ENCODE measurements around the gene FAM217B. TPM values are rescaled to one million over a fixed set of nuclear protein-coding genes. Genes with fewer than 3 reads are reported as not detected.
A peak's percentile ranks its signal among the peaks of the same experiment; 100 is the strongest.

Gene FAM217B
- total and polyA plus RNA-seq, 2 donors (not counting 1 experiment from before 2014, with no cell fraction given): 3.5 to 6.3 TPM

DNA sequence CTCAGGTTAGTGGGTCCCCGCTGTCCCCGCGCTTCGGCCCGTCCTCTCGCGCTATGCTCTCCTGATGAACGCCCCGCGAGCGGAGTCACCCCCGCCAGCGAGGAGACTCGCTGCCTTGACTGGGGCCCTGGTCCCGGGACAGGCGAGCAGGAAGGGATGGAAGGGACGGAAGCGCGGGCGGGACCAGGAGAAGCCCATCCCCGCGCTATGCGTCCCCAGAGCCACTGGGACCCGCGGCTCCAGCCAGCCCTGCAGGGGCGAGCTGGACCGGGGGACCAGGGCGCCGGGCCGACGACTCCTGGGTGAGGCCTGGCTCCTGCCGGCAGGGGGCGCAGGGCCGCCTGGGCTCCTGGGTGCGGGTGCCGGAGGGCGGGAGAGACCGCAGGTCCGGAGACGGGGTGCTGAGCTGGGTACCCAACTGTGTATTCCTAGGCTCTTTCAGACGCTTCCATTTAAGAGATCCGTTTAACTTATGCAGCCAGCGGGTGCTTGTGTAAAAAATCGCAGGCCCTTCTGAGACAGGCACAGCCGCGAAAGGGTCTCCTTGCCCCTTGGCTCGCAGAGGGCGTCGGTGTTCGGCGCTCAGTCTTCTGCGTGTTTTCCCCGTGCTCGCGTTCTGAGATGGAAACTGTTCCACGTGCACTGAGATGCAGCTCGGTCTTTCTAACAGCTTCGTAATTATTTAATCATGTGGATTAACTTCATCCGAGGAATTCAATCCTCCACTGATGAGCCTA is 6.2 kb upstream of the FAM217B start:
- Histone ChIP-seq H4K20me1 (ENCODE audit: control insufficient read depth, extremely low read depth, insufficient read depth, low read length) (no peaks in the 10 kb centered on the region), H3K4me1 (ENCODE audit: control insufficient read depth, extremely low read depth, insufficient read depth, low read length) (peaks cover under 1% of the 10 kb centered on the region), H3K79me2 (ENCODE audit: control insufficient read depth, insufficient read depth, low read length) (peaks cover 1% of the 10 kb centered on the region), H3K27ac (ENCODE audit: insufficient read depth, low read length) (no peak overlapping the region), H2AFZ (ENCODE audit: low read length) (peak overlapping the region; percentile 86), H3K4me2 (ENCODE audit: extremely low read depth, insufficient read depth, low read length) (peak overlapping the region; percentile 81), H3K9me3 (ENCODE audit: control insufficient read depth, insufficient read depth, low read depth, low read length) (no peaks in the 10 kb centered on the region), H3K4me3 (replicated peaks in 1 of 4; ENCODE audit: control extremely low read depth in 1 of 4, insufficient read depth in 1 of 4, low read depth in 3 of 4, low read length in 4 of 4) (peak overlapping the region; percentile 46 to 70 (median 61)), H3K36me3 (ENCODE audit: control insufficient read depth, insufficient read depth, low read length) (no peaks in the 10 kb centered on the region), H3K27me3 (ENCODE audit: control insufficient read depth, insufficient read depth, low read length) (no peaks in the 10 kb centered on the region), H3K9ac (ENCODE audit: insufficient read depth, low read length) (peak overlapping the region; percentile 49)
- TF ChIP-seq, protein P1, sequence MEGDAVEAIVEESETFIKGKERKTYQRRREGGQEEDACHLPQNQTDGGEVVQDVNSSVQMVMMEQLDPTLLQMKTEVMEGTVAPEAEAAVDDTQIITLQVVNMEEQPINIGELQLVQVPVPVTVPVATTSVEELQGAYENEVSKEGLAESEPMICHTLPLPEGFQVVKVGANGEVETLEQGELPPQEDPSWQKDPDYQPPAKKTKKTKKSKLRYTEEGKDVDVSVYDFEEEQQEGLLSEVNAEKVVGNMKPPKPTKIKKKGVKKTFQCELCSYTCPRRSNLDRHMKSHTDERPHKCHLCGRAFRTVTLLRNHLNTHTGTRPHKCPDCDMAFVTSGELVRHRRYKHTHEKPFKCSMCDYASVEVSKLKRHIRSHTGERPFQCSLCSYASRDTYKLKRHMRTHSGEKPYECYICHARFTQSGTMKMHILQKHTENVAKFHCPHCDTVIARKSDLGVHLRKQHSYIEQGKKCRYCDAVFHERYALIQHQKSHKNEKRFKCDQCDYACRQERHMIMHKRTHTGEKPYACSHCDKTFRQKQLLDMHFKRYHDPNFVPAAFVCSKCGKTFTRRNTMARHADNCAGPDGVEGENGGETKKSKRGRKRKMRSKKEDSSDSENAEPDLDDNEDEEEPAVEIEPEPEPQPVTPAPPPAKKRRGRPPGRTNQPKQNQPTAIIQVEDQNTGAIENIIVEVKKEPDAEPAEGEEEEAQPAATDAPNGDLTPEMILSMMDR (conservative IDR thresholded peaks at IDR 0.05 in 1 of 2, IDR thresholded peaks at IDR 0.05 in 1 of 2; ENCODE audit: low read depth in 1 of 2, low read length in 2 of 2): peak; percentile 73 to 86
- TF ChIP-seq EZH2 (IDR thresholded peaks at IDR 0.05; ENCODE audit: low read length, missing control alignments): no peak
- DNase-seq (ENCODE audit: low read depth in 2 of 2): peak; percentile 59

GRCh38 chr20:59935457-59936185 is 4.6 kb upstream of the FAM217B start:
- peaks cover 4% of the 10 kb centered on the region for H3K4me1 ChIP-seq (ENCODE audit: control insufficient read depth, extremely low read depth, insufficient read depth, low read length)
- no peak overlapping the region for H3K4me3 ChIP-seq (replicated peaks in 1 of 4; ENCODE audit: control extremely low read depth in 1 of 4, insufficient read depth in 1 of 4, low read depth in 3 of 4, low read length in 4 of 4)
- no peaks in the 10 kb centered on the region for H3K9me3 ChIP-seq (ENCODE audit: control insufficient read depth, insufficient read depth, low read depth, low read length)
- H3K27me3 ChIP-seq (ENCODE audit: control insufficient read depth, insufficient read depth, low read length): no peaks in the 10 kb centered on the region
- DNase-seq (ENCODE audit: low read depth in 2 of 2): no peak
- TF ChIP-seq EZH2 (IDR thresholded peaks at IDR 0.05; ENCODE audit: low read length, missing control alignments): no peak
- TF ChIP-seq, protein P1 (conservative IDR thresholded peaks at IDR 0.05 in 1 of 2, IDR thresholded peaks at IDR 0.05 in 1 of 2; ENCODE audit: low read depth in 1 of 2, low read length in 2 of 2): no peak
- H3K9ac ChIP-seq (ENCODE audit: insufficient read depth, low read length): no peak overlapping the region
- H3K36me3 ChIP-seq (ENCODE audit: control insufficient read depth, insufficient read depth, low read length): peaks cover 2% of the 10 kb centered on the region
- peaks cover 5% of the 10 kb centered on the region for H3K79me2 ChIP-seq (ENCODE audit: control insufficient read depth, insufficient read depth, low read length)
- H2AFZ ChIP-seq (ENCODE audit: low read length): no peak overlapping the region
- H3K4me2 ChIP-seq (ENCODE audit: extremely low read depth, insufficient read depth, low read length): no peak overlapping the region
- no peak overlapping the region for H3K27ac ChIP-seq (ENCODE audit: insufficient read depth, low read length)
- H4K20me1 ChIP-seq (ENCODE audit: control insufficient read depth, extremely low read depth, insufficient read depth, low read length): no peaks in the 10 kb centered on the region

DNA sequence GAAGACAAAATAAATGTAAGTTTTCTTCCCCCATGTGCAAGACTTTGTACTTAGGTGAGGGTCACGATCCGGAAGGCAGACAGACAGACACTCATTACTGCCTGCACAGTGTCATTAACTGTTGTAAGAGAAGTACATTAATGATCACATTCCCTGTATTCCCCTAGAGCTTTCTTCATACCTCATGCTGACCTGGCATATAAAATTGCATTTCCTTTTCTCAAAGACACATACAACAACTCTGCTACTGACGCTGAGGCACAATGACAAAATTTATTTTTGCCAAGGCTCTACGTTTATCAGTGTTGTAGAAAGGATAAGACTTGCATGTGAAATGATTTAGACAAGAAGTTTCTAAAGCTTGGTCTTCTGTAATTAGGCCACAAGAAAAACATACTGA is 3.8 kb upstream of the FAM217B start:
- peaks cover 2% of the 10 kb centered on the region for H3K36me3 ChIP-seq (ENCODE audit: control insufficient read depth, insufficient read depth, low read length)
- H3K27me3 ChIP-seq (ENCODE audit: control insufficient read depth, insufficient read depth, low read length): no peaks in the 10 kb centered on the region
- H3K9me3 ChIP-seq (ENCODE audit: control insufficient read depth, insufficient read depth, low read depth, low read length): no peaks in the 10 kb centered on the region
- H3K4me3 ChIP-seq (replicated peaks in 1 of 4; ENCODE audit: control extremely low read depth in 1 of 4, insufficient read depth in 1 of 4, low read depth in 3 of 4, low read length in 4 of 4): no peak overlapping the region
- no peak overlapping the region for H2AFZ ChIP-seq (ENCODE audit: low read length)
- H3K4me1 ChIP-seq (ENCODE audit: control insufficient read depth, extremely low read depth, insufficient read depth, low read length): peaks cover 4% of the 10 kb centered on the region
- peaks cover 5% of the 10 kb centered on the region for H3K79me2 ChIP-seq (ENCODE audit: control insufficient read depth, insufficient read depth, low read length)
- no peaks in the 10 kb centered on the region for H4K20me1 ChIP-seq (ENCODE audit: control insufficient read depth, extremely low read depth, insufficient read depth, low read length)
- no peak for DNase-seq (ENCODE audit: low read depth in 2 of 2)
- H3K9ac ChIP-seq (ENCODE audit: insufficient read depth, low read length): no peak overlapping the region
- no peak overlapping the region for H3K27ac ChIP-seq (ENCODE audit: insufficient read depth, low read length)
- H3K4me2 ChIP-seq (ENCODE audit: extremely low read depth, insufficient read depth, low read length): no peak overlapping the region
- TF ChIP-seq EZH2 (IDR thresholded peaks at IDR 0.05; ENCODE audit: low read length, missing control alignments): no peak
- TF ChIP-seq, protein P1 (conservative IDR thresholded peaks at IDR 0.05 in 1 of 2, IDR thresholded peaks at IDR 0.05 in 1 of 2; ENCODE audit: low read depth in 1 of 2, low read length in 2 of 2): no peak

Data from fibroblast of lung (primary cell).